Activated CD4-positive, alpha-beta T cell treated with anti-CD3 and anti-CD28 coated beads, Interleukin-2, amount 10 ng/mL, durations not matched to agents 7 days and 5 days (primary cell): Measurements from ENCODE around the gene FUT4. TPM values are rescaled to one million over a fixed set of nuclear protein-coding genes. Genes with fewer than 3 reads are reported as not detected.
"Not testable (repeated sequence)": the region's sequence is repeated elsewhere in the genome, so short reads cannot be mapped to it uniquely, and the experiment has no call there.

Experiments
- CTCF ChIA-PET: fragments of 350-600 bp; sonication (Branson Sonifier 250); formaldehyde crosslinking; loops from one replicate; lab custom pipeline; 2021; ENCODE audit warnings: antibody characterized with exemption; lab: Charles Lee
- POLR2A ChIA-PET: fragments of 350-600 bp; sonication (Branson Sonifier 250); formaldehyde crosslinking; loops from one replicate; lab custom pipeline; 2021; ENCODE audit warnings: antibody characterized with exemption; lab: Charles Lee
- DNase-seq: peaks from one replicate; pipeline ENCODE4 v3.0.0-alpha.2; 2020
- H3K27ac Mint-ChIP-seq: one replicate; pipeline ENCODE4 v1.8.0; 2021; ENCODE audit warnings: mild to moderate bottlenecking, moderate library complexity, mixed read lengths
- H3K27me3 Mint-ChIP-seq: one replicate; pipeline ENCODE4 v1.8.0; 2021; ENCODE audit warnings: mixed read lengths
- H3K36me3 Mint-ChIP-seq: one replicate; pipeline ENCODE4 v1.8.0; 2021; ENCODE audit warnings: low read depth, mixed read lengths
- H3K4me1 Mint-ChIP-seq: one replicate; pipeline ENCODE4 v1.8.0; 2021; ENCODE audit warnings: mixed read lengths
- H3K4me3 Mint-ChIP-seq: one replicate; pipeline ENCODE4 v1.8.0; 2021; ENCODE audit warnings: mild to moderate bottlenecking, moderate library complexity, mixed read lengths
- H3K9me3 Mint-ChIP-seq: one replicate; pipeline ENCODE4 v1.8.0; 2021; ENCODE audit warnings: mixed read lengths
- total RNA-seq, 2 experiments: library from RNA; stranded (reverse); gene quantifications; one replicate each; pipeline ENCODE4 v1.2.3, GENCODE V29; 2021

Gene FUT4, protein sequence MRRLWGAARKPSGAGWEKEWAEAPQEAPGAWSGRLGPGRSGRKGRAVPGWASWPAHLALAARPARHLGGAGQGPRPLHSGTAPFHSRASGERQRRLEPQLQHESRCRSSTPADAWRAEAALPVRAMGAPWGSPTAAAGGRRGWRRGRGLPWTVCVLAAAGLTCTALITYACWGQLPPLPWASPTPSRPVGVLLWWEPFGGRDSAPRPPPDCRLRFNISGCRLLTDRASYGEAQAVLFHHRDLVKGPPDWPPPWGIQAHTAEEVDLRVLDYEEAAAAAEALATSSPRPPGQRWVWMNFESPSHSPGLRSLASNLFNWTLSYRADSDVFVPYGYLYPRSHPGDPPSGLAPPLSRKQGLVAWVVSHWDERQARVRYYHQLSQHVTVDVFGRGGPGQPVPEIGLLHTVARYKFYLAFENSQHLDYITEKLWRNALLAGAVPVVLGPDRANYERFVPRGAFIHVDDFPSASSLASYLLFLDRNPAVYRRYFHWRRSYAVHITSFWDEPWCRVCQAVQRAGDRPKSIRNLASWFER
- total RNA-seq = 1 to 10 TPM; 7.1 to 7.8 TPM

DNA sequence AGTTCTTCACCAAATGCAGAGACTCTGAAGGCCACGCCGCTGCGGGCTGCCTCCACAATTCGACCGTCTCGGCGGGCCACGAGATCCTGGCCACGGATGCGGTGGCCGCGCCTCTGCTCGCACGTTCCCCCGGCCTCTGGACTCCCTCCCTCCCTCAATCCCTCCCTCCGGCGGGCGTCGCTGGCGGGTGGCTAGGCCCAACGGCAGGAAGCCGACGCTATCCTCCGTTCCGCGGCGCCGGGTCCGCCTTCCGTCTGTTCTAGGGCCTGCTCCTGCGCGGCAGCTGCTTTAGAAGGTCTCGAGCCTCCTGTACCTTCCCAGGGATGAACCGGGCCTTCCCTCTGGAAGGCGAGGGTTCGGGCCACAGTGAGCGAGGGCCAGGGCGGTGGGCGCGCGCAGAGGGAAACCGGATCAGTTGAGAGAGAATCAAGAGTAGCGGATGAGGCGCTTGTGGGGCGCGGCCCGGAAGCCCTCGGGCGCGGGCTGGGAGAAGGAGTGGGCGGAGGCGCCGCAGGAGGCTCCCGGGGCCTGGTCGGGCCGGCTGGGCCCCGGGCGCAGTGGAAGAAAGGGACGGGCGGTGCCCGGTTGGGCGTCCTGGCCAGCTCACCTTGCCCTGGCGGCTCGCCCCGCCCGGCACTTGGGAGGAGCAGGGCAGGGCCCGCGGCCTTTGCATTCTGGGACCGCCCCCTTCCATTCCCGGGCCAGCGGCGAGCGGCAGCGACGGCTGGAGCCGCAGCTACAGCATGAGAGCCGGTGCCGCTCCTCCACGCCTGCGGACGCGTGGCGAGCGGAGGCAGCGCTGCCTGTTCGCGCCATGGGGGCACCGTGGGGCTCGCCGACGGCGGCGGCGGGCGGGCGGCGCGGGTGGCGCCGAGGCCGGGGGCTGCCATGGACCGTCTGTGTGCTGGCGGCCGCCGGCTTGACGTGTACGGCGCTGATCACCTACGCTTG, at the start of gene FUT4:
Gene FUT4 (plus strand): TSS at position 227 of the 951 bp plus-strand sequence. CDS start 213 bp downstream, at position 440.
- ChIA-PET CTCF (no interaction called here), POLR2A (interaction anchor here (0.5 kb wide), 1 partner anchor 9 kb away, joined by 4 read pairs; no protein-coding TSS in a partner anchor)
- peaks cover 39% of the 10 kb centered on the region for H3K4me1 Mint-ChIP-seq
- peak; percentile 79 for DNase-seq
- H3K9me3 Mint-ChIP-seq = no peaks in the 10 kb centered on the region
- H3K4me3 Mint-ChIP-seq = peak within 1 kb of the TSS; percentile 98
- H3K27me3 Mint-ChIP-seq = no peaks in the 10 kb centered on the region
- peak within 1 kb of the TSS; percentile 100 for H3K27ac Mint-ChIP-seq
- H3K36me3 Mint-ChIP-seq = peaks cover 14% of the 10 kb centered on the region

DNA sequence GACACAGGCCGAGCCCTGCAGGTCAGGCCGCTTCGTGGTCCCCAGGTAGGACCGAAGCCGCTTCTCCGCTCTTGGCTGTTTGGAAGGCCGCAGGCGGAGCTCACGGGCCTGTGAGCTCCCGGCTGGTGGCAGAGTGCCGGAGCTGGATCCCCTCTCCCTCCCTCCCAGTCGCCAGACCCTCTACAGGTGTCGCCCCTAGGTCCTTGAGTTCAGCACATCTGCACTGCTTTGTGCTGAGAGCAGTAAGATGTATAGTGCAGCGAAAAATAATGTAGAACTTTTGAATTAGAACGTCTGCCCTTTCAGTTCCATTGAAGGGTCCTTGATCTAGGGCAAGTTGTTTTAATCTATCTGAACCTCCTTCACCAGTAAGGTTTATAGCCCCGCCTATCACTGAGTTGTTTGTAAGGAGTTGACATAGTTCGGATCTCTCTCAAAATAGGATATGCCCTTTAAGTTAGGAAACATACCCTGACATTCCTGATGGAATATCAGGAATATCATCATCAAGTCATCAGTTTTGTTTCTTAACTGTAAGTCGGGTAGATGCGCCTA, 49.5 kb upstream of the FUT4 start:
- ChIA-PET CTCF (no interaction called here), POLR2A (interaction anchor here (0.7 kb wide), 1 partner anchor 17 kb away, joined by 3 read pairs; no protein-coding TSS in a partner anchor)
- DNase-seq = no peak
- Mint-ChIP-seq H3K27ac (peak overlapping the region; percentile 98), H3K27me3 (no peaks in the 10 kb centered on the region), H3K4me1 (peaks cover 32% of the 10 kb centered on the region), H3K9me3 (no peaks in the 10 kb centered on the region), H3K4me3 (peak overlapping the region; percentile 98), H3K36me3 (peaks cover 30% of the 10 kb centered on the region)

DNA sequence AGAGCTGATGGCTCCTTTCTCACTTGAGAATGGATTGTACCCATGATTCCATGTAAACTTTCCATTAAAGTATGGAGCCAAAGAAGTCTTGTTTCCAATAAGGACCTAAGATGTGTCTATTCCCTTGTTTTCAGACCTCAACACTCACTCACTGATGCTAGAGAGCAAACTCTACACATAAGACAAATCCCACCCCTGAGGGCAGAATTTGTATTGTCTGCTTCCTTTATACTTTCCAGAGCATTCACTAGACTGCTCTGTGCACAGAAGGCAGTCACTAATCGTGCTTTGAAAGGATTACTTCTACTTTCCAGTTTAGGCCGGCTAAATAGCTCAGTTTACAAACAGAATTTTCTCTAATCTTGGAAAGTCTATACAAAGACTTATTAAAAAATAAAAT, 43.5 kb upstream of the FUT4 start:
- no peaks in the 10 kb centered on the region for H3K27me3 Mint-ChIP-seq
- no peak for DNase-seq
- H3K27ac Mint-ChIP-seq = no peak overlapping the region
- no peak overlapping the region for H3K4me3 Mint-ChIP-seq
- peaks cover 23% of the 10 kb centered on the region for H3K36me3 Mint-ChIP-seq
- POLR2A ChIA-PET = no interaction called here
- peaks cover 8% of the 10 kb centered on the region for H3K4me1 Mint-ChIP-seq
- H3K9me3 Mint-ChIP-seq = no peaks in the 10 kb centered on the region
- CTCF ChIA-PET = no interaction called here

DNA sequence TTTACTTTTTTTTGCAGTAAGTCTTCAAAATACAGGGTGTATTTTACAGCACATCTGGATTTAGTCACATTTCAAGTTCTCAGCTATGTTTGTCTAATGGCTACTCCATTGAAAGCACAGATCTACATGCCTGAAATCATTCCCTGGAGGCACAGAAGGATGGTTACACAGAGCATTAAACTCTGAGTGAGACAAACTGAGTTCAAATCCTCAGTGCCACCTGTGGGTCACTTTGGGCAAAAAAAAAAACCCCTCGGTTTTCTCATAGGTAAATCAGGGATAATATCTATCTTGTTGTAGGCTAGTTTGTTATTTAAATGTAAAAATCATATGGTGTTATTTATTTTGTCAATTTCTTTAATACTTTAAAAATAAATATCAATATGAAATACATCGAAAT, 42.2 kb upstream of the FUT4 start:
- Mint-ChIP-seq H3K27ac (no peak overlapping the region), H3K36me3 (peaks cover 22% of the 10 kb centered on the region), H3K4me1 (no peaks in the 10 kb centered on the region), H3K27me3 (no peaks in the 10 kb centered on the region), H3K9me3 (no peaks in the 10 kb centered on the region), H3K4me3 (no peak overlapping the region)
- no peak for DNase-seq
- POLR2A ChIA-PET = no interaction called here
- CTCF ChIA-PET = interaction anchor here (0.6 to 1.0 kb wide), 4 partner anchors 11 to 59 kb away, joined by 3 to 4 read pairs (median 4); no protein-coding TSS in a partner anchor

DNA sequence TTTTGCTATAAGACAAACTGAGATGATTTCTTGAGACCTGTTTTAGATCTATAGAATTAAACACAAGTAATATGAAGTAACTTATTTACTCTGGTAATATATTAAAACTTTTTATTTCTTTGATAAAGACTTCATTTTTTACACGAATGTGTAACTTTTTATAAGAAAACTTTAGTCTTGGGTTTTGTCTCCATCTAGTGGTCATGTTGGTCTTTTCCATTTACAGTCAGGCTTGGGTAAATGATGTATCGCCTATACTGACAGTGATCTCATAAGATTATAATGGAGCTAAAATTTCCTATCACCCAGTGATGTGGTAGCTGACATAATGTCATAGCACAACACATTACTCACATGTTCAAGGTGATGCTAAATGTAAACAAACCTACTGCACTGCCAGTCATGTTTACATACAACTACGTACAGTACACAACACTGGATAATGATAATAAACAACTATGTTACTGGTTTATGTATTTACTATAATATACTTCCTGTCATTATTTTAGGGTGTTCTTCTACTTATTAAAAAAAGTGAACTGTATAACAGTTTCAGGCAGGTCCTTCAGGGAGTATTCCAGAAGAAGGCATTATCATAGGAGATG, 38.9 kb upstream of the FUT4 start:
- H3K9me3 Mint-ChIP-seq = no peaks in the 10 kb centered on the region
- ChIA-PET POLR2A (no interaction called here), CTCF (interaction anchor here (0.6 to 0.9 kb wide), 3 partner anchors 25 to 330 kb away, joined by 3 read pairs; no protein-coding TSS in a partner anchor)
- peak; percentile 41 for DNase-seq
- H3K4me1 Mint-ChIP-seq = no peaks in the 10 kb centered on the region
- no peak overlapping the region for H3K27ac Mint-ChIP-seq
- peaks cover 7% of the 10 kb centered on the region for H3K36me3 Mint-ChIP-seq
- H3K4me3 Mint-ChIP-seq = no peak overlapping the region
- peaks cover 11% of the 10 kb centered on the region for H3K27me3 Mint-ChIP-seq

DNA sequence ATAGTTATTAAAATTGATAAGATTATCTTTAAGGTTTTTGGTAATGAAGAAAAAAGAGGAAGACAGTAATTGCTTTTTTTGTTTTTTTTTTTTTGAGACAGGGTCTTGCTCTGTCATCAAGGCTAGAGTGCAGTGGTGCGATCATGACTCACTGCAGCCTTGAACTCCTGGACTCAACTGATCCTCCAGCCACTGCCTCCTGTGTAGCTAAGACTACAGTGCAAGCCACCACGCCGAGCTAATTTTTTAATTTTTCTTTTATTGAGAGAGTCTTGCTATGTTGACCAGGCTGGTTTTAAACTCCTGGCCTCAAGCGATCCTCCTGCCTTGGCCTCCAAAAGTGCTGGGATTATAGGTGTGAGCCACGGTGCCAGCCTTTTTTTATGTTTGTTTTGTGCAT, 37.2 kb upstream of the FUT4 start:
- CTCF ChIA-PET, H3K27ac Mint-ChIP-seq, H3K4me3 Mint-ChIP-seq: not testable (repeated sequence)

DNA sequence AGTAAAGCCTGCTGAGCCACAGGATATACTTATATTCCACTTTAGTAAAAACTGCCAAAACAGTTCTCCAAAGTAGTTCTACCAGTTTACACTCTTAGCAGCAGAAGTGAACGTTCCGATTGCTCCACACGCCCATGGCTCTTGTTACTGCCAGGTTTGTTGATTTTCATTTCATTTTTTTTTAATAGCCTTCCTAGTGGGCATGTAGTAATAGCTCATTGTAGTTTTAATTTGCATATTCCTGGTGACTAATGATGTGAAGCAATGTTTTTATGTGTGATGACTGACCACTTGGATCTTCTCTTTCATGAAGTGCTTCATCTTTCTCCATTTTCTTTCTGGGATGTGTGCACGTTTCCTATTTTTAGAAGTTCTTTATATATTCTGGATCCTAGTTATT, 36.2 kb upstream of the FUT4 start:
- Mint-ChIP-seq H3K9me3 (no peaks in the 10 kb centered on the region), H3K36me3 (no peaks in the 10 kb centered on the region), H3K27ac (no peak overlapping the region), H3K4me1 (peaks cover 7% of the 10 kb centered on the region), H3K4me3 (no peak overlapping the region), H3K27me3 (peaks cover 30% of the 10 kb centered on the region)
- no peak for DNase-seq
- CTCF ChIA-PET = no interaction called here
- POLR2A ChIA-PET = no interaction called here

More for the DNA sequence above, 37.2 kb upstream of the FUT4 start:
- POLR2A ChIA-PET, DNase-seq, H3K9me3 Mint-ChIP-seq, H3K4me1 Mint-ChIP-seq, H3K36me3 Mint-ChIP-seq: not testable (repeated sequence)
- H3K27me3 Mint-ChIP-seq = peaks cover 23% of the 10 kb centered on the region

DNA sequence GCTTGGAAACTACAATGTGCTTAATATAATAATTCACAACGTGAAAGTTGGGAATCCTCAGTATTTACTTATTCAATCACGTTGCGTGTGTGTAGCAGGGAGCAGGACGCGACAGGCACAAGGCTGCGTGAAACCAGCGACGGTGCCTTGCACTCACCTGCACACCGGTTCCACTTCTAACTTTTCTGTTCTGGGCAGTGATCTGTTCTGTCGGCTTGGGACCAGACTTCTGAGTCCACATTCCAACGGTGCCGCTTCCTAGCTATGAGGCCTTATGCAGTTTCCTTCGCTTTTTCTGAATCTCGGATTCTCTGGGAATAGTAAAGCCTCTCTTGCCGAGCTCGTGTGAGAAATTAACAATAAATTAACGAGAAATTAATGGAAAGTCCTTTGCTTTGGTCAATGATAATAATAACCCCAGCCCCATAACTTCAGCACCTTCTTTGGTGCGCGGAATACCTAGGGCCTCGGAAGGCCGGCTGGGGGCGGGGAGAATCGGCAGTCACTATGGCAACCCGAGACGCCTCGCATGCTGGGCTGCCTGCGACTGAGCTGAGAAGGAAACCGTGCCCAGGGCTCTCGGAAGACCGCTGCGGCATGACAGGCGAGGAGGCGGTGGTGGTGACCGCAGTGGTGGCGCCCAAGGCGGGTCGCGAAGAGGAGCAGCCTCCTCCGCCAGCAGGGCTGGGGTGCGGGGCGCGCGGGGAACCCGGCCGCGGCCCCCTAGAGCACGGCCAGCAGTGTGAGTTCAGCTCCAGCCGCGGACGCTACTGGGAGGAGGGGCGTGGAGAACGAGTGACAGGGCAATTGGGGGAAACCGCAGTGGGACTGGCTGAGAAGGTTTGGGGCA, 31.6 kb upstream of the FUT4 start, which contains the start of gene C11orf97:
Gene C11orf97 (plus strand): TSS at position 530 of the 850 bp plus-strand sequence. CDS start 68 bp downstream, at position 598.
- no peak within 1 kb of the TSS for H3K27ac Mint-ChIP-seq
- ChIA-PET CTCF (interaction anchor here (0.5 to 1.0 kb wide), 2 partner anchors 10 to 429 kb away, joined by 4 read pairs; no protein-coding TSS in a partner anchor), POLR2A (no interaction called here)
- peaks cover 12% of the 10 kb centered on the region for H3K4me1 Mint-ChIP-seq
- no peaks in the 10 kb centered on the region for H3K36me3 Mint-ChIP-seq
- peaks cover 58% of the 10 kb centered on the region for H3K27me3 Mint-ChIP-seq
- H3K9me3 Mint-ChIP-seq = no peaks in the 10 kb centered on the region
- H3K4me3 Mint-ChIP-seq = peak within 1 kb of the TSS; percentile 65
- peak; percentile 59 for DNase-seq

DNA sequence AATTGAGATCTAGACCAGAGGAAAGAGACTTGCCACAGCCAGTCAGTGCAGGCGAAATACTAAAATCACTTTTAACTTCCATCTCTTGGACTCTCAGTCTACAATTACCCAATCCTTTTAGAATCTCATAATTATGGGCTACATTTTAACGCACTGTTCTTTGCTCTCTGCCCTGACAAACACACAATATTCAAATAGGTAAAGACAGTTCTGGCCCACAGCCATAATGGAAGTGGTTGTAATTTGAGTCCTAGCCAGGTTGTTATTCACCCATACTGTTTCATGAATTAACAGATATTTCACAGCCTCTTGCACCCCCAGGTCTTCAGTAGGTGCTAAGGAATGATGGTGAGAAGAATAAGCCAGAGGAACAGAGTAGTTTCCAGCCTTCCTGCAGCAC, 30.6 kb upstream of the FUT4 start:
- H3K4me3 Mint-ChIP-seq = no peak overlapping the region
- CTCF ChIA-PET = interaction anchor here (0.5 to 1.0 kb wide), 2 partner anchors 11 to 430 kb away, joined by 4 read pairs; no protein-coding TSS in a partner anchor

DNA sequence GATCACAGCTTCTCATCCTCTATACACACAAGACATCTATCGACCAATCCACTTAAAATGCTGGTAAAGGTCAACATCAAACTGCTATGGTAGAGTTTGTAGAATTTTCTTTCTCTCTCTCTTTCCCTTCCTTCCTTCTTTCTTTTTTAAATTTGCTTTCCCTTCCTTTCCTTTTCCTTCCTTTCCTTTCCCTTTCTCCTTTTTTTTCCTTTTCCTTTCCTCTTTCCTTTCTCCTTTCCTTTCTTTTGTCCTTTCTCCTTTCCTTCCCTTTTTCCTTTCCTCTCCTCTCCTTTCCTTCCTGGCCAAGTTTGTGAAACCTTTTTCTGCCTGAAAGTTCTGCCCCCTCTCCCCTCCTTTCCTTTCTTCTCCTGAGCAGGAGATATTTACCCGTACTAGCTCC, 28.3 kb upstream of the FUT4 start:
- Mint-ChIP-seq H3K27me3 (peaks cover 44% of the 10 kb centered on the region), H3K9me3 (no peaks in the 10 kb centered on the region), H3K4me1 (peaks cover 12% of the 10 kb centered on the region), H3K36me3 (no peaks in the 10 kb centered on the region), H3K27ac (no peak overlapping the region), H3K4me3 (no peak overlapping the region)
- DNase-seq = no peak
- ChIA-PET POLR2A (no interaction called here), CTCF (no interaction called here)

More for the DNA sequence above, 30.6 kb upstream of the FUT4 start:
- no peaks in the 10 kb centered on the region for H3K9me3 Mint-ChIP-seq
- H3K36me3 Mint-ChIP-seq = no peaks in the 10 kb centered on the region
- no peak for DNase-seq
- peaks cover 56% of the 10 kb centered on the region for H3K27me3 Mint-ChIP-seq
- peaks cover 12% of the 10 kb centered on the region for H3K4me1 Mint-ChIP-seq
- no peak overlapping the region for H3K27ac Mint-ChIP-seq
- POLR2A ChIA-PET = no interaction called here

DNA sequence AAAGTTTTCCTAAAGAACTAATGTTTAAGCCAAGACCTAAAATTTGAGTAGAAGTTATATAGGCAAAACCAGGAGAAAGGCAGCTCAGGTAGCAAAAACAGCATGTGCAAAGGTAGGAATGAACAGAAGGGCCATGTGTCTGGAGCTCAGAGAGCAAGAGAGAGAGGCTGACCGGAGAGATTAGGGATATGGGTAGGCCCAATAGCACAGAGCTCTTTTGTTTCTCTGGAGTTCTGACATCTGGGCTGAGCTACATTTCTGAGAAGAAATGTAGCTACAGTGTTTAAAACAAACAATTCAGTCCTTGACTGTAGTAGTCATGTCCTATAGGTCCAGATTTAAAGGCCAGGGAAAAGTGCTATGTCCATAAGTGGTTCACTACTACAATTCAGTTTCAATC, 27.0 kb upstream of the FUT4 start:
- peaks cover 33% of the 10 kb centered on the region for H3K27me3 Mint-ChIP-seq

More for the DNA sequence above, 27.0 kb upstream of the FUT4 start:
- Mint-ChIP-seq H3K4me1 (peaks cover 11% of the 10 kb centered on the region), H3K9me3 (no peaks in the 10 kb centered on the region), H3K4me3 (no peak overlapping the region), H3K27ac (no peak overlapping the region), H3K36me3 (no peaks in the 10 kb centered on the region)
- POLR2A ChIA-PET = no interaction called here
- CTCF ChIA-PET = interaction anchor here (0.8 kb wide), 1 partner anchor 86 kb away, joined by 3 read pairs; no protein-coding TSS in a partner anchor
- DNase-seq = no peak
